Activated CD4-positive, alpha-beta T cell treated with anti-CD3 and anti-CD28 coated beads, Interleukin-10, Interleukin-2, amounts not matched to agents 100 ng/mL and 50 ng/mL, durations not matched to agents 16 hours and 8 hours (primary cell): ENCODE results near the gene LLPH.
A peak's percentile ranks its signal among the peaks of the same experiment; 100 is the strongest.

Source experiments
- DNase-seq: peaks from one replicate; pipeline ENCODE4 v3.0.0-alpha.2; 2020

The LLPH gene

GRCh38 chr12:66141299-66141698 lies 10.7 kb upstream of the LLPH start:
- DNase-seq = no peak

- DNase-seq = no peak
Measured at GRCh38 chr12:66140731-66141130, 10.2 kb upstream of the LLPH start.

- no peak for DNase-seq
Measured at GRCh38 chr12:66139328-66139727, 8.8 kb upstream of the LLPH start.

- DNase-seq = no peak
Measured at GRCh38 chr12:66137937-66138336, 7.4 kb upstream of the LLPH start.

GRCh38 chr12:66132408-66132807 lies 1.9 kb upstream of the LLPH start:
- DNase-seq = no peak

GRCh38 chr12:66131067-66131688 lies 628 bp upstream of the LLPH start:
- DNase-seq = no peak

- DNase-seq = no peak
Measured at GRCh38 chr12:66129934-66130266, 650 bp downstream of the LLPH start.

GRCh38 chr12:66127650-66128049 lies 2.9 kb downstream of the LLPH start:
- DNase-seq = no peak

GRCh38 chr12:66120477-66120876 lies 10.1 kb downstream of the LLPH start:
- no peak for DNase-seq

GRCh38 chr12:66119870-66120241 lies 10.7 kb downstream of the LLPH start:
- no peak for DNase-seq

- no peak for DNase-seq
Measured at GRCh38 chr12:66119229-66119869, 11.2 kb downstream of the LLPH start.

GRCh38 chr12:66118240-66118891 lies 12.2 kb downstream of the LLPH start:
- peak; percentile 35 for DNase-seq

GRCh38 chr12:66117242-66117641 lies 13.3 kb downstream of the LLPH start:
- DNase-seq = no peak

- DNase-seq = no peak
Measured at GRCh38 chr12:66115071-66115600, 15.4 kb downstream of the LLPH start.

- DNase-seq = no peak
Measured at GRCh38 chr12:66113471-66113870, 17.1 kb downstream of the LLPH start.

- no peak for DNase-seq
Measured at GRCh38 chr12:66111605-66112004, 18.9 kb downstream of the LLPH start.

- no peak for DNase-seq
Measured at GRCh38 chr12:66109056-66109455, 21.5 kb downstream of the LLPH start.

- DNase-seq = no peak
Measured at GRCh38 chr12:66108386-66108785, 22.2 kb downstream of the LLPH start.

GRCh38 chr12:66107451-66107915 lies 23.1 kb downstream of the LLPH start:
- DNase-seq = peak; percentile 87

GRCh38 chr12:66103016-66103913 lies 27.3 kb downstream of the LLPH start:
- DNase-seq = no peak

- no peak for DNase-seq
Measured at GRCh38 chr12:66092559-66093269, 37.8 kb downstream of the LLPH start.

- no peak for DNase-seq
Measured at GRCh38 chr12:66090157-66090556, 40.4 kb downstream of the LLPH start.
